HFFc6 (cell line): ENCODE results near the gene JARID2. TPM values are rescaled to one million over a fixed set of nuclear protein-coding genes. Genes with fewer than 3 reads are reported as not detected.

ENCODE experiments used
- DNase-seq: peaks from one replicate; pipeline ENCODE4 v3.0.0-alpha.2; 2018
- H3K27ac Mint-ChIP-seq: 2 replicates; pipeline ENCODE4 v1.8.0; 2020; ENCODE audit warnings: mild to moderate bottlenecking, mixed read lengths
- H3K27me3 Mint-ChIP-seq: 2 replicates; pipeline ENCODE4 v1.8.0; 2021; ENCODE audit warnings: mild to moderate bottlenecking, moderate library complexity, mixed read lengths; ENCODE audit not compliant: insufficient read depth
- H3K36me3 Mint-ChIP-seq: 2 replicates; pipeline ENCODE4 v1.8.0; 2021; ENCODE audit warnings: low read depth, mixed read lengths
- H3K4me1 Mint-ChIP-seq: 2 replicates; pipeline ENCODE4 v1.8.0; 2020; ENCODE audit warnings: low read depth, mixed read lengths
- H3K4me3 Mint-ChIP-seq: 2 replicates; pipeline ENCODE4 v1.8.0; 2020; ENCODE audit warnings: mild to moderate bottlenecking, moderate library complexity, mixed read lengths
- H3K9me3 Mint-ChIP-seq: 2 replicates; pipeline ENCODE4 v1.8.0; 2020; ENCODE audit warnings: mild to moderate bottlenecking, mixed read lengths
- total RNA-seq, 6 experiments: library from RNA; stranded (reverse); fragmentation: NEBNext Ultra II Directional; extraction: Animal tissue kit (Norgen Biotek cat#: 25700); gene quantifications; 2 replicates in 1 of 6; 3 replicates in 5 of 6; pipeline ENCODE4 v1.2.3, GENCODE V29; 2021
- TF ChIP-seq, protein P1 (sequence below): fragments of 200-600 bp; sonication (generic); IDR thresholded peaks from 2 replicates; pipeline ENCODE4 v1.5.0; 2021; ENCODE audit warnings: antibody characterized with exemption, mild to moderate bottlenecking

JARID2 gene
- total RNA-seq, 6 experiments from 2014 or later = 8.3 to 10.1 (median 9.5) TPM

DNA sequence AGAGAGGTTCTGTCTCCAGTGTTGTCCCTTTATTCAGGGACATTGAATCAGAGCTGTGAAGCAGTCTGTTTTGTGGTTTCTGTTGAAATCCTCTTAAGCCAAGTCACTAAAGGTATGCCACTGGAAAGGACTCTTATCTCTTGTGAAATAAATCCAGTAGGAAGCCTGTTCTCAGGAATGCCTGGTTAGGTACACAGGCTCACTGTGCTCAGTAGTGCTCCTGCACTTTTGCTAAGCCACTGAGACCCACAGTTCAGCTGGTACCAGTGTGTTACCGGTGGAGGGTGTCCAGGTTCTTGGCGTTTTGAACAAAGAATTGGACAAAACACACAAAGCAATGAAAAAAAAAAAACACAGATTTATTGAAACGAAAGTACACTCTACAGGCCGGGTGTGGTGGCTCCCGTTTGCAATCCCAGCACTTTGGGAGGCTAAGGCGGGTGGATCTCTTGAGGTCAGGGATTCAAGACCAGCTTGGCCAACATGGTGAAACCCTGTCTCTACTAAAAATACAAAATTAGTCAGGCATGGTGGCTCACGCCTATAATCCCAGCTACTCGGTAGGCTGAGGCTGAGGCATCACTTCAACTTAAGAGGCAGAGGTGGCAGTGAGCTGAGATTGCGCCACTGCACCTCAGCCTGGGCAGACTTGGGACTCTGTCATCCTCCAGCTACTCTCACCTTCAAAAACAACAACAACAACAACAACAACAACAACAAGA lies 186.1 kb downstream of the JARID2 start:
- Mint-ChIP-seq H3K36me3 (peaks cover 19% of the 10 kb centered on the region), H3K9me3 (no peaks in the 10 kb centered on the region; the same call in 1 of the 2 replicates), H3K27ac (0 out of 2 replicates have a peak overlapping the region, but pooled peaks have one; percentile 13), H3K27me3 (no peaks in the 10 kb centered on the region; the same call in none of the 2 replicates), H3K4me3 (no peak overlapping the region; the same call in 1 of the 2 replicates), H3K4me1 (peaks cover 84% of the 10 kb centered on the region)
- DNase-seq = peak; percentile 32
- TF ChIP-seq, protein P1, sequence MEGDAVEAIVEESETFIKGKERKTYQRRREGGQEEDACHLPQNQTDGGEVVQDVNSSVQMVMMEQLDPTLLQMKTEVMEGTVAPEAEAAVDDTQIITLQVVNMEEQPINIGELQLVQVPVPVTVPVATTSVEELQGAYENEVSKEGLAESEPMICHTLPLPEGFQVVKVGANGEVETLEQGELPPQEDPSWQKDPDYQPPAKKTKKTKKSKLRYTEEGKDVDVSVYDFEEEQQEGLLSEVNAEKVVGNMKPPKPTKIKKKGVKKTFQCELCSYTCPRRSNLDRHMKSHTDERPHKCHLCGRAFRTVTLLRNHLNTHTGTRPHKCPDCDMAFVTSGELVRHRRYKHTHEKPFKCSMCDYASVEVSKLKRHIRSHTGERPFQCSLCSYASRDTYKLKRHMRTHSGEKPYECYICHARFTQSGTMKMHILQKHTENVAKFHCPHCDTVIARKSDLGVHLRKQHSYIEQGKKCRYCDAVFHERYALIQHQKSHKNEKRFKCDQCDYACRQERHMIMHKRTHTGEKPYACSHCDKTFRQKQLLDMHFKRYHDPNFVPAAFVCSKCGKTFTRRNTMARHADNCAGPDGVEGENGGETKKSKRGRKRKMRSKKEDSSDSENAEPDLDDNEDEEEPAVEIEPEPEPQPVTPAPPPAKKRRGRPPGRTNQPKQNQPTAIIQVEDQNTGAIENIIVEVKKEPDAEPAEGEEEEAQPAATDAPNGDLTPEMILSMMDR = no peak

DNA sequence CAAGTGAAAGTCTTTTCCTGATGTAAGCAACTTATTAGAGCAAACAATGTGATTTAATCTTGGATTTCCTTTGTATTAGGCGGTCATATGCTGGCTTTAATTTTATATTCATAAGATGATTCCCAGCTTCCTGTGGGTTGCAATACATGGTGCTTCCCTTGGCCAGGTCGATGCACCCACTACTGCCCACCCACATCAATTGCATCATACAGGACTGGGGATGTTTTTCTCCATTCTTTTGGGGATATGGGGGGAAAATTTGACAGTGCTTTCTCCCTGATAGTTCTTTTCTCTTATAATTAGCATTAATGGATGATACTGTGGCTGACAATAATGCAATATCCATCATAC lies 187.6 kb downstream of the JARID2 start:
- no peak for DNase-seq
- Mint-ChIP-seq H3K36me3 (peaks cover 17% of the 10 kb centered on the region), H3K27me3 (no peaks in the 10 kb centered on the region; the same call in none of the 2 replicates), H3K4me1 (peaks cover 77% of the 10 kb centered on the region), H3K9me3 (no peaks in the 10 kb centered on the region; the same call in 1 of the 2 replicates), H3K4me3 (no peak overlapping the region), H3K27ac (no peak overlapping the region)
- TF ChIP-seq, protein P1 = no peak

DNA sequence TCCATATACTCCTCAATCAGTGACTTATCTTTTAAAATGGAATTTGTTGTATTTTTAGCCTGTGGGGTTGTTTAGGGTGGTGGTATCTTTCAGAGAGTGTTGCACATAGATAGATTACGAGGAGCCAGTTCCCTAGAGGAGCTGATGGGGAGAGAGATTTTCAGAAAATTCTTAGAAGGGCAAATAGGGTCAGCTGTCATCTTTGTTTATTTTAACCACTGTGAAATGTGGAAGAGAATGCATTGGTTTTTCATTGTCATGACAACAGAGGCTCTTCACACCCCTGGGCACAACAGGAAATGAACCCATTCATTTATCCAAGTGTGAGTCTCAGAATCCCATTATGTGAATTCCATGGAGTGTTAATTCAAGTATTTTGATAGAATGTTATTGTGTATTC lies 188.4 kb downstream of the JARID2 start:
- no peaks in the 10 kb centered on the region; the same call in none of the 2 replicates for H3K27me3 Mint-ChIP-seq
- peaks cover 77% of the 10 kb centered on the region for H3K4me1 Mint-ChIP-seq
- H3K9me3 Mint-ChIP-seq = no peaks in the 10 kb centered on the region; the same call in 1 of the 2 replicates
- TF ChIP-seq, protein P1 = no peak
- H3K27ac Mint-ChIP-seq = no peak overlapping the region
- H3K36me3 Mint-ChIP-seq = peaks cover 10% of the 10 kb centered on the region
- DNase-seq = no peak
- H3K4me3 Mint-ChIP-seq = no peak overlapping the region

DNA sequence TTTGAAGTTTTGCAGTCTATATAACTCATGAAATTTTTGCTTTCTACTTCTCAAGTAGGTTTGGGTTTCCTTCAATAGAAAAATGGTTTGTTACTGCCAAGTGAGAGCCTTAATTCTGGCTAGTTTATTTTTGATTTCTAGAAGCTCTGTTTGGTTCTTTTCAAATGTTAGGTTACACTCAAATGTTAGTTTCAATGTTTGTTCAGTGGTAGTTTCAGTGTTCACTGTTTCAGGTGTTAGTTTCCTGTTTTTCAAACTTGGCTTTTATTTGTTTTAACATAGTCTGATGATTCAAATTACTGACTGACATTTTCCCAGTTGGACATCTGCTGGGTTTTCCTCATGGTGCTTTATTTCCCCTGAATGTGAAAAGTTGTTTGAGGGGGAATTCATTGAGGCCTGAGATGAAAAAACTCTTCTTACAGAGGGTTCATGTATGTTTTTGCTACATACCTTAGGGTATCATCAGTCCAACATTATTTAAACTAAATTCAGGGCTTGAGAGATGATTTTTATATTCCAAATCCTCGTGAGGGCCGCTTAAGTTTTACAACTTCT lies 189.0 kb downstream of the JARID2 start:
- Mint-ChIP-seq H3K4me1 (peaks cover 77% of the 10 kb centered on the region), H3K27me3 (no peaks in the 10 kb centered on the region; the same call in none of the 2 replicates), H3K9me3 (no peaks in the 10 kb centered on the region; the same call in 1 of the 2 replicates), H3K27ac (no peak overlapping the region), H3K36me3 (peaks cover 10% of the 10 kb centered on the region), H3K4me3 (no peak overlapping the region)
- TF ChIP-seq, protein P1 = no peak
- no peak for DNase-seq

DNA sequence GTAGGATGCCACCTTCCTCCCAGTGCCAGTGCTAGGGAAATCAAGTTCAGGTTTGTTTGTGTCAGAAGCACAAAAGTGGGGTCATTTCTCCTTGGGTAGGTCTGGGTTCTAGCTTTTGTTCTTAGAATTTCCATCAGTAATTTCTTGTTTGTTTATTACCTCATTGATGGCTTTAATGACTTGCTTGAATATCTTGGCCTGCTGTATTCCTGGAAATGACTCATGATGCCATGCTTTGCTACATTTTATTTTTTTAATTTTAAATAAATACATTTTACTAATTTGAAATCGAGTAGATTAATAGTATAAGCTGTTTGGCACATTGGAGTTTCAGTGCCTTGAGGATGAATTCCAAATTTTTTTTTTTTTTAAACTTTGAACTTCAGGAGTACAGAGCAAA lies 189.6 kb downstream of the JARID2 start:
- DNase-seq = no peak
- H3K4me1 Mint-ChIP-seq = peaks cover 77% of the 10 kb centered on the region

More for the DNA sequence above, 189.6 kb downstream of the JARID2 start:
- Mint-ChIP-seq H3K27me3 (no peaks in the 10 kb centered on the region; the same call in none of the 2 replicates), H3K27ac (no peak overlapping the region), H3K9me3 (no peaks in the 10 kb centered on the region; the same call in 1 of the 2 replicates), H3K36me3 (peaks cover 10% of the 10 kb centered on the region), H3K4me3 (no peak overlapping the region)
- TF ChIP-seq, protein P1 = no peak
